ENCODE data around the gene ADCY7.

The ADCY7 gene

GRCh38 chr16:50298591-50299507, 32.5 kb downstream of the ADCY7 start:
- no peak for DNase-seq (ENCODE audit: low spot score)

- no peak for DNase-seq (ENCODE audit: low spot score)
Observed at GRCh38 chr16:50299508-50300105, 33.3 kb downstream of the ADCY7 start.

- DNase-seq (ENCODE audit: low spot score): no peak
Observed at GRCh38 chr16:50300942-50301625, 34.7 kb downstream of the ADCY7 start.

- no peak for DNase-seq (ENCODE audit: low spot score)
Observed at GRCh38 chr16:50301626-50302471, 35.5 kb downstream of the ADCY7 start.

GRCh38 chr16:50302472-50303005, 36.2 kb downstream of the ADCY7 start:
- no peak for DNase-seq (ENCODE audit: low spot score)

- no peak for DNase-seq (ENCODE audit: low spot score)
Observed at GRCh38 chr16:50303041-50303604, 36.8 kb downstream of the ADCY7 start.

- DNase-seq (ENCODE audit: low spot score): no peak
Observed at GRCh38 chr16:50303605-50304466, 37.5 kb downstream of the ADCY7 start.

- DNase-seq (ENCODE audit: low spot score): no peak
Observed at GRCh38 chr16:50304467-50305440, 38.4 kb downstream of the ADCY7 start.

GRCh38 chr16:50305441-50306061, 39.2 kb downstream of the ADCY7 start:
- no peak for DNase-seq (ENCODE audit: low spot score)

- no peak for DNase-seq (ENCODE audit: low spot score)
Observed at GRCh38 chr16:50306287-50306686, 39.9 kb downstream of the ADCY7 start.

- no peak for DNase-seq (ENCODE audit: low spot score)
Observed at GRCh38 chr16:50308237-50308965, 42.0 kb downstream of the ADCY7 start.

GRCh38 chr16:50309156-50309526, 42.8 kb downstream of the ADCY7 start:
- DNase-seq (ENCODE audit: low spot score): no peak

GRCh38 chr16:50309527-50310307, 43.4 kb downstream of the ADCY7 start:
- no peak for DNase-seq (ENCODE audit: low spot score)

- no peak for DNase-seq (ENCODE audit: low spot score)
Observed at GRCh38 chr16:50310308-50311133, 44.2 kb downstream of the ADCY7 start.

GRCh38 chr16:50311134-50311528, 44.8 kb downstream of the ADCY7 start:
- DNase-seq (ENCODE audit: low spot score): no peak

- no peak for DNase-seq (ENCODE audit: low spot score)
Observed at GRCh38 chr16:50311891-50312501, 45.6 kb downstream of the ADCY7 start.
